GM23248 (cell line): Measurements from ENCODE around the gene FCER2. TPM values are rescaled to one million over a fixed set of nuclear protein-coding genes. Genes with fewer than 3 reads are reported as not detected.

Experiments used
- DNase-seq: peaks from one replicate; pipeline ENCODE4 v3.0.0-alpha.2; 2015
- H2AFZ ChIP-seq: fragments of 200-600 bp; sonication (generic); 2 replicates; pipeline ENCODE4 v1.6.1; 2016; ENCODE audit warnings: antibody characterized with exemption
- H3F3A ChIP-seq: fragments of 200-600 bp; sonication (generic); 2 replicates; pipeline ENCODE4 v1.6.1; 2016; ENCODE audit warnings: mild to moderate bottlenecking, antibody characterized with exemption, mixed run types; ENCODE audit not compliant: insufficient read depth
- H3K27ac ChIP-seq: fragments of 200-600 bp; sonication (generic); 2 replicates; pipeline ENCODE4 v1.5.1; 2016; ENCODE audit warnings: mild to moderate bottlenecking
- H3K27me3 ChIP-seq: fragments of 200-600 bp; sonication (generic); replicated peaks from 2 replicates; pipeline ENCODE4 v1.6.1; 2016; ENCODE audit warnings: mild to moderate bottlenecking; ENCODE audit not compliant: insufficient read depth
- H3K36me3 ChIP-seq: fragments of 200-600 bp; sonication (generic); 2 replicates; pipeline ENCODE4 v1.6.1; 2016; ENCODE audit warnings: low read depth, mild to moderate bottlenecking
- H3K4me1 ChIP-seq: fragments of 200-600 bp; sonication (generic); 2 replicates; pipeline ENCODE4 v1.6.1; 2016; ENCODE audit warnings: mild to moderate bottlenecking; ENCODE audit not compliant: insufficient read depth
- H3K4me2 ChIP-seq: fragments of 200-600 bp; sonication (generic); one replicate; pipeline ENCODE4 v1.6.1; 2016; ENCODE audit warnings: mild to moderate bottlenecking; ENCODE audit not compliant: unreplicated experiment
- H3K4me3 ChIP-seq: fragments of 200-600 bp; sonication (generic); 2 replicates; pipeline ENCODE4 v1.5.1; 2016; ENCODE audit warnings: mild to moderate bottlenecking
- H3K79me2 ChIP-seq: fragments of 200-600 bp; sonication (generic); 2 replicates; pipeline ENCODE4 v1.6.1; 2016; ENCODE audit warnings: mild to moderate bottlenecking; ENCODE audit not compliant: insufficient read depth
- H3K9ac ChIP-seq: fragments of 200-600 bp; sonication (generic); 2 replicates; pipeline ENCODE4 v1.6.1; 2016; ENCODE audit warnings: mild to moderate bottlenecking
- H3K9me2 ChIP-seq: fragments of 200-600 bp; sonication (generic); 2 replicates; pipeline ENCODE4 v1.6.1; 2016; ENCODE audit warnings: mixed run types, mild to moderate bottlenecking, moderate library complexity; ENCODE audit not compliant: insufficient read depth
- H3K9me3 ChIP-seq: fragments of 200-600 bp; sonication (generic); one replicate; pipeline ENCODE4 v1.6.1; 2017; ENCODE audit warnings: low read depth
- H4K20me1 ChIP-seq: fragments of 200-600 bp; sonication (generic); 2 replicates; pipeline ENCODE4 v1.6.0; 2016; ENCODE audit not compliant: insufficient read depth
- EZH2 ChIP-seq: fragments of 200-600 bp; sonication (generic); IDR thresholded peaks from 2 replicates; pipeline ENCODE4 v1.6.1; 2018; ENCODE audit warnings: antibody characterized with exemption, mild to moderate bottlenecking; ENCODE audit not compliant: insufficient read depth, poor library complexity, severe bottlenecking
- EZH2phosphoT487 ChIP-seq: fragments of 200-600 bp; sonication (generic); IDR thresholded peaks from 2 replicates; pipeline ENCODE4 v1.6.1; 2018; ENCODE audit warnings: antibody characterized with exemption, moderate library complexity, mild to moderate bottlenecking, low read depth; ENCODE audit not compliant: insufficient read depth
- WGBS, 2 experiments: methylation state at CpG; one replicate each; pipeline ENCODE4 v1.1.6; 2015 to 2017; ENCODE audit warnings: low lambda C conversion rate in 2 of 2, low coverage in 1 of 2; ENCODE audit errors: missing lambda C conversion rate in 2 of 2; 5-methylcytosine and 5-hydroxymethylcytosine counted together
- in situ Hi-C: fragments of 300-500 bp; cut with MboI; formaldehyde crosslinking; loops from 2 replicates; pipeline ENCODE4 v1.15.0; 2020
- polyA plus RNA-seq: library from polyadenylated mRNA; unstranded; fragments of >200 nt; fragmentation: Nextera tagmentation; extraction: Ambion mirVana; gene quantifications from 2 replicates; pipeline ENCODE4 v1.2.1, GENCODE V29; 2016
- total RNA-seq: library from RNA; depleted of rRNA; stranded (reverse); fragments of >200 nt; shearing (Covaris generic); gene quantifications from 2 replicates; pipeline ENCODE4 v1.2.3, GENCODE V29; 2014

Gene FCER2
- total and polyA plus RNA-seq, 2 experiments from 2014 or later = not detected

GRCh38 chr19:7643031-7643415 is 58.9 kb downstream of the FCER2 start:
- Histone ChIP-seq H3K27me3 (0 out of 2 replicates have a peak, but pooled peaks cover 2% of the 10 kb centered on the region), H3K27ac (no peak overlapping the region), H3K9ac (no peak overlapping the region), H3F3A (no peaks in the 10 kb centered on the region), H3K4me1 (no peaks in the 10 kb centered on the region), H3K9me3 (no peaks in the 10 kb centered on the region), H3K36me3 (no peaks in the 10 kb centered on the region), H3K79me2 (no peaks in the 10 kb centered on the region), H3K9me2 (no peaks in the 10 kb centered on the region), H3K4me2 (no peak overlapping the region), H2AFZ (no peak overlapping the region), H4K20me1 (no peaks in the 10 kb centered on the region), H3K4me3 (no peak overlapping the region)
- TF ChIP-seq EZH2 (no peak), EZH2phosphoT487 (no peak)
- 85% methylated on average over 7 to 8 of the region's 8 CpGs for WGBS, 2 experiments
- in situ Hi-C loops = no loop called here
- no peak for DNase-seq

GRCh38 chr19:7642295-7643030 is 59.5 kb downstream of the FCER2 start:
- H3K27ac ChIP-seq = no peak overlapping the region
- no peak for DNase-seq
- H3K27me3 ChIP-seq = 0 out of 2 replicates have a peak, but pooled peaks cover 6% of the 10 kb centered on the region
- no peak overlapping the region for H3K4me2 ChIP-seq
- H3K4me1 ChIP-seq = no peaks in the 10 kb centered on the region
- no peak overlapping the region for H3K9ac ChIP-seq
- WGBS, 2 experiments = 71 to 73% methylated on average over 23 to 27 of the region's 27 CpGs
- H2AFZ ChIP-seq = no peak overlapping the region
- H3K4me3 ChIP-seq = no peak overlapping the region
- in situ Hi-C loops = no loop called here
- H3K9me3 ChIP-seq = no peaks in the 10 kb centered on the region
- H3F3A ChIP-seq = no peaks in the 10 kb centered on the region
- H3K79me2 ChIP-seq = no peaks in the 10 kb centered on the region
- no peak for TF ChIP-seq EZH2
- TF ChIP-seq EZH2phosphoT487 = no peak
- no peaks in the 10 kb centered on the region for H3K9me2 ChIP-seq
- no peaks in the 10 kb centered on the region for H4K20me1 ChIP-seq
- no peaks in the 10 kb centered on the region for H3K36me3 ChIP-seq

- no peak for DNase-seq
- Histone ChIP-seq H3K9ac (no peak overlapping the region), H3K27me3 (0 out of 2 replicates have a peak, but pooled peaks cover 7% of the 10 kb centered on the region), H3K36me3 (no peaks in the 10 kb centered on the region), H3F3A (no peaks in the 10 kb centered on the region), H3K9me3 (no peaks in the 10 kb centered on the region), H3K4me1 (no peaks in the 10 kb centered on the region), H3K9me2 (no peaks in the 10 kb centered on the region), H3K27ac (no peak overlapping the region), H3K79me2 (no peaks in the 10 kb centered on the region), H3K4me3 (no peak overlapping the region), H4K20me1 (no peaks in the 10 kb centered on the region), H3K4me2 (no peak overlapping the region), H2AFZ (no peak overlapping the region)
- TF ChIP-seq EZH2phosphoT487 = no peak
- no peak for TF ChIP-seq EZH2
- in situ Hi-C loops = no loop called here
- 82 to 83% methylated on average over 34 to 42 of the region's 43 CpGs for WGBS, 2 experiments
Observed at GRCh38 chr19:7641290-7642276, 60.3 kb downstream of the FCER2 start.

GRCh38 chr19:7640803-7641202 is 61.1 kb downstream of the FCER2 start:
- no peaks in the 10 kb centered on the region for H3K9me2 ChIP-seq
- H3K4me2 ChIP-seq = no peak overlapping the region
- no peak overlapping the region for H3K9ac ChIP-seq
- 0 out of 2 replicates have a peak, but pooled peaks cover 7% of the 10 kb centered on the region for H3K27me3 ChIP-seq
- no peaks in the 10 kb centered on the region for H4K20me1 ChIP-seq
- no peak overlapping the region for H2AFZ ChIP-seq
- H3K79me2 ChIP-seq = no peaks in the 10 kb centered on the region
- WGBS, 2 experiments = 90 to 93% methylated on average over 11 of the region's 11 CpGs
- no peaks in the 10 kb centered on the region for H3K4me1 ChIP-seq
- DNase-seq = no peak
- no peak overlapping the region for H3K27ac ChIP-seq
- in situ Hi-C loops = no loop called here
- H3F3A ChIP-seq = no peaks in the 10 kb centered on the region
- TF ChIP-seq EZH2 (no peak), EZH2phosphoT487 (no peak)
- no peaks in the 10 kb centered on the region for H3K9me3 ChIP-seq
- H3K4me3 ChIP-seq = no peak overlapping the region
- H3K36me3 ChIP-seq = no peaks in the 10 kb centered on the region
